Measurements from ENCODE around the gene MAP3K2.

DNA sequence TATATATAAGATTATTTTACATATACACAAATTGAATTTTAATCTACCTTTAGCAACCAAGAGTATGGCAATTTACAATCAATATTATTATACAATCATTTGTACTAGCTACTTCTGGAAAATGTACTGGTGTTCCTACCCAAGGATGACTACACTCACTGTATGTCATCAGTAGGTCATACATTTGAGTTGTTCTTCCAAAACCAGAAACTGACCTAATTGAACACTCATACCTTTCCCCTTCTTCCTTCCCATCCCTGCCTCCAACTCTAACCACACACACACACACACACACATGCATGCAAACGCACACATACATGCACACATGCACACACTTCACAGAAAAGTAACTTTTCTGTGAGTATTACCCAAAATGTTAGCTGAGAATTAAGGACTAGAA is 85.6 kb downstream of the MAP3K2 start:
- TF ChIP-seq NFRKB (IDR thresholded peaks at IDR 0.05) (no peak), FOXK2 (IDR thresholded peaks at IDR 0.05) (no peak), FOXM1 (IDR thresholded peaks at IDR 0.05; ENCODE audit: borderline replicate concordance) (no peak), ARNT (IDR thresholded peaks at IDR 0.05) (no peak), L3MBTL2 (conservative IDR thresholded peaks at IDR 0.05) (no peak), ZNF384 (IDR thresholded peaks at IDR 0.05) (no peak), SP1 (IDR thresholded peaks at IDR 0.05) (no peak), TARDBP (IDR thresholded peaks at IDR 0.05) (no peak), BHLHE40 (IDR thresholded peaks at IDR 0.05; ENCODE audit: borderline replicate concordance) (no peak), ELF4 (IDR thresholded peaks at IDR 0.05) (no peak), FOXA1 (IDR thresholded peaks at IDR 0.05) (no peak)

Data from HEK293T (cell line).